GM12874 (cell line): ENCODE results near the gene ZNF2.

Source experiments
- TF ChIP-seq, protein P1 (sequence below): IDR thresholded peaks from 2 replicates; pipeline ENCODE4 v1.5.1; 2011; ENCODE audit warnings: low read depth, mild to moderate bottlenecking, control low read depth, low read length, moderate library complexity; ENCODE audit not compliant: insufficient read depth

The ZNF2 gene

DNA sequence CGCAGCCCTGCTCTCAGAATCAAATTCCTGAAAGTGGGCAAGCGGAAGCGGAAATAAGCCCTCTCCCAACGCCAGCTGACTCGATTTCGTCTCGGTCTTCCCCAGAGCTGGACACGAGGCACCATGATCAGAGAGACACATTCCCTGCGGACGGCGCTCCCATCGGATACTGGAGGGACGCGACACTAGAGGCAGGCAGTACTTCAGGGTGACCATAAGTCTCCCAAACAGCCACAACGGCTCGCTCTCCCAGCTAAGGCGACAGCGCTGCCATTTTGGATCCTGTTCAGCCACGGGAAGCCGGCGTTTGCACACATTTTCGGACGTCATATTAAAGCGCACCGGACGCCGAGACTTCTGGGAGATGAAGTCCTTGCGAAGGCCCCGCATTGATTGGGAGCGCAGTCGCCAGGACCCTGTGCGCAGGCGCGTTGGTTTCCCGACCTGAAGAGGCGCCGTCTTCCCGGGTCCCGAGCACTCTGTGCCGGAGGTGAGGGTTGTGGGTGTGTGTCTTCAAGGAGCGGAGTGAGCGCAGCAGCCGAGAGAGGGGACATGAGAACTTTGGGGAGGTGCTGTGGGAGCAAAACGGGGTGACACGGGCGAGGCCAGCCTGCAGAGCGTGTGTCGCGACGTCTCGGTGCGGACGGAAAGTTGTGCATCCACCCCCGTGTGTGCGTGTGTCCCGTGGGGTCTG is at the start of gene ZNF2:
TSS of gene ZNF2 (plus strand) at position 439 of the 694 bp plus-strand sequence. CDS start 10,418 bp downstream, outside the sequence.
- TF ChIP-seq, protein P1, sequence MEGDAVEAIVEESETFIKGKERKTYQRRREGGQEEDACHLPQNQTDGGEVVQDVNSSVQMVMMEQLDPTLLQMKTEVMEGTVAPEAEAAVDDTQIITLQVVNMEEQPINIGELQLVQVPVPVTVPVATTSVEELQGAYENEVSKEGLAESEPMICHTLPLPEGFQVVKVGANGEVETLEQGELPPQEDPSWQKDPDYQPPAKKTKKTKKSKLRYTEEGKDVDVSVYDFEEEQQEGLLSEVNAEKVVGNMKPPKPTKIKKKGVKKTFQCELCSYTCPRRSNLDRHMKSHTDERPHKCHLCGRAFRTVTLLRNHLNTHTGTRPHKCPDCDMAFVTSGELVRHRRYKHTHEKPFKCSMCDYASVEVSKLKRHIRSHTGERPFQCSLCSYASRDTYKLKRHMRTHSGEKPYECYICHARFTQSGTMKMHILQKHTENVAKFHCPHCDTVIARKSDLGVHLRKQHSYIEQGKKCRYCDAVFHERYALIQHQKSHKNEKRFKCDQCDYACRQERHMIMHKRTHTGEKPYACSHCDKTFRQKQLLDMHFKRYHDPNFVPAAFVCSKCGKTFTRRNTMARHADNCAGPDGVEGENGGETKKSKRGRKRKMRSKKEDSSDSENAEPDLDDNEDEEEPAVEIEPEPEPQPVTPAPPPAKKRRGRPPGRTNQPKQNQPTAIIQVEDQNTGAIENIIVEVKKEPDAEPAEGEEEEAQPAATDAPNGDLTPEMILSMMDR = no peak

DNA sequence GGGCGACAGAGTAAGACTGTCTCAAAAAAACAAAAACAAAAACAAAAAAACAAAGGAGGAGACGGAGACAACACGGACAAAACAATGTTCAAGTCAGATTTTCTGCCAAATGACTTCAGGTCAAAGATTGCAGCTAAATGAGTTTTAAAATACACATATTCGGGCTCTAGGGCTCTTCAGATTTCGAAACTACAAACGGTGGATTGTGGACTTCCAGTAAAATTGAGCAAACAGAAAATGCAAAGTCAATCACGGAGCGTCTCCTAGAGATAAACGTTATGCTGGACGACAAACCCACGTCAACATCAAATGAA is 44.6 kb upstream of the ZNF2 start:
- TF ChIP-seq, protein P1 = no peak

DNA sequence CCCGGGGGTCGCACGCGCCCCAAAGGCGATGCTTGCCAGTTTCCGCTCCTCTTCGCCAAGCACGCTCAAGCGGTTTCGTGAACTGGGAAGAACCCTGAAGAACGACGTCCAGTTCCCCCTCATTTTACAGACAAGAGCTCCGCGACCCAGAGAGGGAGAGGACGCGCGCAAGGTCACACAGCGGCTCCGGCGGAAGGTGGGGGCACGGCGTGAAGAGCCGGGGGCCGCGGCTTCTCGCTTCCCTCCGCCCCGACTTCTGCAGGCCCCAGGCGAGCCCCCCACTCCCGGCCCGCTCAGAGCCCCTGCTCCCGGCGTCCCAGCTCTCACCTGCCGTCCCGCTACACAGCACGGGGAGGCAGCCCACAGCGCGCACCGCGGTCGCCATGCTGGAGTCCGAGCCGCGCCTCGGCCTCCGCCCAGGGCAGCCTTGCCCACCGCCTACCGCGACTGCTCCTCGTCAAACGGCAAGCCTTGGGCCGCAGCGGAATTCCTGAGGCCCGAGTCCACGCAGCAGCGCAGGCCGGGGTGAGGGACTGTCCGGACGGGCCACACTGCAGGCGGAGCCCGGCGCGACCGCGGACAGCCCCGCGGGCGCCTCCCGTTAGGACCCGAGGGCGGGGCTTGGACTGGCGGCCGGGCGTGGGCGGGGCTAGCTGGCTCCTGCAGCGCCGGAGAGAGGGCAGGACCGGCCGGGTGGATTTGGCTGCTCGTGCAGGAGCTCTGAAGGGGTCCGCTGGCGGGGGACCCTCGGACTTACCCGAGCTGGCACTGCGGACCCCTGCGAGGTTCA is 44.0 kb upstream of the ZNF2 start, which contains the start of gene MRPS5:
TSS of gene MRPS5 (minus strand) at position 402 of the 790 bp plus-strand sequence. CDS start at position 385, 17 bp downstream.
- TF ChIP-seq, protein P1 = 0 out of 2 replicates have a peak, but pooled peaks have one; percentile 3

DNA sequence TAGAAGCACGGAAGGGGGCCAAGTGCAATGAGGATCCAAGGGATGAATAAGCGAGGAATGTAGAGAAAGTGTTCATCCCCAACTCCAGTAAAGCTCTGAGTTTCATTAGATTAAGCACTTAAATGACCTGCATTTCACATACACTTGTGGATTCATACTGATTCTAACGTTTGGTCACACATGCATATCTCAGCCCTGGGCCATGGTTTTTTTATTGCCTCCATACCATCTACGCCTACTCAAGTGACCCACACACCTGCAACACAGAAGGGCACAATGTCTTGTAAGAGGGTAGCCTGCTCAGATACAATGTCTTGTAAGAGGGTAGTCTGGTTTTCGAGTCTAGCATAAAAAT is 43.4 kb upstream of the ZNF2 start:
- TF ChIP-seq, protein P1 = no peak

DNA sequence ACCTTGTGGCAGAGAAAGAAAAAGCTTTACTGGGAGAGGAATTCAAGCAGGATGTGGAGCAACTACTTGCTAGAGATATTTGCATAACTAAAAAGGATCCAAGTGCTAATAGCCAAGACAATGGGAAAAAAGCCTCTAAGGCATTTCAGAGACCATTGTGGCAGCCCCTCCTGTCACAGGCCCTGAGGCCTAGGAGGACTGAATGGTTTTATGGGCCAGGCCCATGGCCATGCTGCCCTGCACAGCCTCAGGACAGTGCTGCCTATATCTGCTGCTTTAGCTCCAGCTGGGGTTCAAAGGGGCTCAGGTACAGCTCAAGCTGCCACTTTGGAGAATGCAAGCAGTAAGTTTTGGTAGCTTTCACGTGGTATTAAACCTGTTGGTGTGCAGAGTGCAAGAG is 26.9 kb upstream of the ZNF2 start:
- TF ChIP-seq, protein P1 = no peak

DNA sequence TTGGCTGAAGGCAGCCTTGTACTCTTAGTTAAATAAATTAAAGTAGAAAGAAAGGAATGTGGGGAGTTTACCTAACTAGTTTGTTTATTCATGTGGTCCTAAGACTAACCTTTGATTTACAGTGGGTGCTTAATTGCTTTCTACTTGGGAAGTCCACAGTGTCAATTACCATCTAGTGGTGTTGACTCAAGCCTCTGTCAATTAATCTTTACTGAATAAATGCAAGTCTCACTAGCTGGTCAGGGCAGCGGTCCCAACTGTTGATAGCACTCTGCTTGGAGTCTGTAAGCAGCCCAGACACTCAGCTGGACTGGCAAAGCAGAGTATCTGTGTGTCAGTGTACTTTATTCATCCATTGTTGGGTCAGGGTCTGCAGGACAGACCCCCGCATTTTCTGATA is 21.8 kb upstream of the ZNF2 start:
- TF ChIP-seq, protein P1 = no peak

DNA sequence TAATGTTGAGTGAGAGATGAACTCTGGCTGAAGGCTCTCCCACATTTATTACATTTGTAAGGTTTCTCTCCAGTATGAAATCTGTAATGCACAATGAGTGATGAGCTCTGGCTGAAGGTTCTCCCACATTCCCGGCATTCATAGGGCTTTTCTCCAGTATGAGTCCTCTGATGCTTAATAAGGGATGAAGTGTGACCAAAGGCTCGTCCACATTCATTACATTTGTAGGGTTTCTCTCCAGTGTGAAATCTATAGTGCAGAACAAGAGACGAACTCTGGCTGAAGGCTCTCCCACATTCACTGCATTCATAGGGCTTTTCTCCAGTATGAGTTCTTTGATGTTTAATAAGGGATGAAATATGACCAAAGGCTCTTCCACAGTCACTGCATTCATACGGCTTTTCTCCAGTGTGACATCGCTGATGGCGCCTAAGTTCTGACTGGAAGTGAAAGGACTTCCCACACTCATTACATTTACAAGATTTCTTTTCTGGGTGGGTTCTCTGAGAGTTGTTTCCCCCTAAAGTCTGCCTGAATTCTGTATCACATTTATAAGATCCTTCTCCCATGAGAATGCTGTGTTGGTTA is 16.1 kb upstream of the ZNF2 start:
- TF ChIP-seq, protein P1 = no peak
